Colonic mucosa (tissue), 4 donors: ENCODE data around the gene RPS6KB2. TPM values are rescaled to one million over a fixed set of nuclear protein-coding genes. Genes with fewer than 3 reads are reported as not detected.

ENCODE experiments used
- DNase-seq: peaks from one replicate; pipeline ENCODE4 v3.0.0-alpha.2; 2020
- H3K27ac ChIP-seq: fragments of 200-600 bp; one replicate; pipeline ENCODE4 v1.8.0; 2021
- H3K27me3 ChIP-seq: fragments of 200-600 bp; one replicate; pipeline ENCODE4 v1.8.0; 2021
- H3K36me3 ChIP-seq: fragments of 200-600 bp; one replicate; pipeline ENCODE4 v1.8.0; 2021
- H3K4me1 ChIP-seq: fragments of 200-600 bp; one replicate; pipeline ENCODE4 v1.8.0; 2021; ENCODE audit warnings: mild to moderate bottlenecking
- H3K4me3 ChIP-seq: fragments of 200-600 bp; one replicate; pipeline ENCODE4 v1.8.0; 2021
- H3K9ac ChIP-seq, 2 donors: one replicate each; pipeline ENCODE4 v1.7.0; 2013; ENCODE audit warnings: control low read depth in 2 of 2, low read depth in 2 of 2, low read length in 2 of 2
- H3K9me3 ChIP-seq: fragments of 200-600 bp; one replicate; pipeline ENCODE4 v1.8.0; 2021
- CTCF ChIP-seq: fragments of 200-600 bp; IDR thresholded peaks from one replicate; pipeline ENCODE4 v1.8.0; 2022; ENCODE audit warnings: antibody characterized with exemption, mild to moderate bottlenecking
- intact Hi-C: fragments of 100-400 bp; cut with DNase I; formaldehyde crosslinking; loops from one replicate; pipeline ENCODE4 v1.14.1; 2022
- total RNA-seq, 2 donors: library from RNA; stranded (reverse); fragmentation: NEBNext Ultra II Directional in 1 of 2; extraction: Animal tissue kit (Norgen Biotek cat#: 25700) in 1 of 2; gene quantifications; one replicate each; pipeline ENCODE4 v1.2.1, GENCODE V29; 2021
- donor health status: healthy.
- donor health status: DM: no; HTN: no; CAD: no.
- donor health status: DM: no; HTN: no; CAD: no.

Gene RPS6KB2
- total RNA-seq, 2 donors from 2014 or later = 38.3 to 70.4 TPM

GRCh38 chr11:67437809-67438157, 9.5 kb downstream of the RPS6KB2 start:
- H3K4me3 ChIP-seq = peak overlapping the region; percentile 24
- H3K27me3 ChIP-seq = no peaks in the 10 kb centered on the region
- intact Hi-C loops = no loop called here
- DNase-seq = no peak
- H3K9ac ChIP-seq = peak overlapping the region; percentile 55 to 56
- peaks cover 11% of the 10 kb centered on the region for H3K4me1 ChIP-seq
- peaks cover 7% of the 10 kb centered on the region for H3K36me3 ChIP-seq
- H3K9me3 ChIP-seq = no peaks in the 10 kb centered on the region
- H3K27ac ChIP-seq = peak overlapping the region; percentile 56
- TF ChIP-seq CTCF = no peak

GRCh38 chr11:67438158-67438902, 10.0 kb downstream of the RPS6KB2 start:
- H3K36me3 ChIP-seq = peaks cover 1% of the 10 kb centered on the region

GRCh38 chr11:67439321-67440228, 11.3 kb downstream of the RPS6KB2 start:
- H3K4me1 ChIP-seq = peaks cover 11% of the 10 kb centered on the region
- intact Hi-C loops = no loop called here
- no peak for TF ChIP-seq CTCF
- peak; percentile 61 for DNase-seq
- H3K4me3 ChIP-seq = no peak overlapping the region
- H3K27ac ChIP-seq = peak overlapping the region; percentile 18
- H3K9me3 ChIP-seq = no peaks in the 10 kb centered on the region
- no peaks in the 10 kb centered on the region for H3K27me3 ChIP-seq
- H3K36me3 ChIP-seq = no peaks in the 10 kb centered on the region
- H3K9ac ChIP-seq = peak overlapping the region; percentile 3 to 60

More at GRCh38 chr11:67438158-67438902, 10.0 kb downstream of the RPS6KB2 start:
- peak overlapping the region; percentile 56 for H3K27ac ChIP-seq
- intact Hi-C loops = no loop called here
- no peaks in the 10 kb centered on the region for H3K27me3 ChIP-seq
- DNase-seq = no peak
- H3K9me3 ChIP-seq = no peaks in the 10 kb centered on the region
- peak overlapping the region; percentile 24 for H3K4me3 ChIP-seq
- peak overlapping the region; percentile 34 to 56 for H3K9ac ChIP-seq
- peaks cover 11% of the 10 kb centered on the region for H3K4me1 ChIP-seq
- TF ChIP-seq CTCF = no peak

GRCh38 chr11:67440229-67441097, 12.2 kb downstream of the RPS6KB2 start:
- DNase-seq = no peak
- Histone ChIP-seq H3K9me3 (no peaks in the 10 kb centered on the region), H3K4me1 (peaks cover 11% of the 10 kb centered on the region), H3K27me3 (no peaks in the 10 kb centered on the region), H3K36me3 (no peaks in the 10 kb centered on the region), H3K4me3 (no peak overlapping the region), H3K27ac (peak overlapping the region; percentile 18), H3K9ac (peak overlapping the region in 1 of 2 donors; percentile 14)
- intact Hi-C loops = no loop called here
- TF ChIP-seq CTCF = no peak

GRCh38 chr11:67441098-67441563, 12.8 kb downstream of the RPS6KB2 start:
- peaks cover 11% of the 10 kb centered on the region for H3K4me1 ChIP-seq
- intact Hi-C loops = no loop called here
- no peaks in the 10 kb centered on the region for H3K27me3 ChIP-seq
- H3K27ac ChIP-seq = no peak overlapping the region
- H3K9me3 ChIP-seq = no peaks in the 10 kb centered on the region
- H3K36me3 ChIP-seq = no peaks in the 10 kb centered on the region
- no peak for DNase-seq
- no peak for TF ChIP-seq CTCF
- no peak overlapping the region for H3K4me3 ChIP-seq
- no peak overlapping the region for H3K9ac ChIP-seq
